Caco-2 (cell line): ENCODE results near the gene LRPPRC. TPM values are rescaled to one million over a fixed set of nuclear protein-coding genes. Genes with fewer than 3 reads are reported as not detected.

Source experiments
- BruUV-seq: library from RNA; stranded (reverse); fragments of 400-500 nt; replicated peaks from 2 replicates; lab custom pipeline; 2021; lab: Mats Ljungman, UMichigan
- CTCF ChIA-PET: fragments of 300-600 bp; sonication (Branson Sonifier 250); formaldehyde crosslinking; loops from one replicate; lab custom pipeline; 2022; ENCODE audit warnings: antibody characterized with exemption; lab: Charles Lee
- POLR2A ChIA-PET: fragments of 300-600 bp; sonication (Branson Sonifier 250); formaldehyde crosslinking; loops from one replicate; lab custom pipeline; 2022; ENCODE audit warnings: antibody characterized with exemption; lab: Charles Lee
- DNase-seq, 2 experiments: peaks; one replicate each; pipeline versions ENCODE4 v3.0.0 to v3.0.0-alpha.2; 2020 to 2022
- H3K27me3 ChIP-seq: replicated peaks from 2 replicates; pipeline ENCODE4 v1.6.0; 2011; ENCODE audit warnings: low read length; ENCODE audit not compliant: control insufficient read depth, insufficient read depth
- H3K36me3 ChIP-seq: 2 replicates; pipeline ENCODE4 v1.5.1; 2011; ENCODE audit warnings: low read length; ENCODE audit not compliant: control insufficient read depth, insufficient read depth
- H3K4me1 ChIP-seq: fragments of 250-450 bp; sonication (Bioruptor Pico); 2 replicates; pipeline ENCODE4 v1.5.1; 2020; ENCODE audit warnings: mild to moderate bottlenecking
- H3K4me3 ChIP-seq: 2 replicates; pipeline ENCODE4 v1.5.1; 2011; ENCODE audit warnings: low read depth, mild to moderate bottlenecking, control low read depth, low read length
- H3K9me3 ChIP-seq: fragments of 250-450 bp; sonication (Bioruptor Pico); 2 replicates; pipeline ENCODE4 v1.5.1; 2020; ENCODE audit warnings: mild to moderate bottlenecking, moderate library complexity
- H3K27ac Mint-ChIP-seq: one replicate; pipeline ENCODE4 v1.8.0; 2022; ENCODE audit warnings: mixed read lengths; ENCODE audit not compliant: unreplicated experiment
- H3K27me3 Mint-ChIP-seq: one replicate; pipeline ENCODE4 v1.8.0; 2022; ENCODE audit warnings: mixed read lengths; ENCODE audit not compliant: insufficient read depth, unreplicated experiment
- H3K36me3 Mint-ChIP-seq: one replicate; pipeline ENCODE4 v1.8.0; 2022; ENCODE audit warnings: mild to moderate bottlenecking, mixed read lengths; ENCODE audit not compliant: insufficient read depth, unreplicated experiment
- H3K4me1 Mint-ChIP-seq: one replicate; pipeline ENCODE4 v1.8.0; 2022; ENCODE audit warnings: low read depth, mixed read lengths; ENCODE audit not compliant: unreplicated experiment
- H3K4me3 Mint-ChIP-seq: one replicate; pipeline ENCODE4 v1.8.0; 2022; ENCODE audit warnings: mild to moderate bottlenecking, moderate library complexity, mixed read lengths; ENCODE audit not compliant: unreplicated experiment
- H3K9me3 Mint-ChIP-seq: one replicate; pipeline ENCODE4 v1.8.0; 2022; ENCODE audit warnings: mixed read lengths; ENCODE audit not compliant: unreplicated experiment
- CTCF ChIP-seq, 2 experiments: fragments of 200-600 bp in 1 of 2; IDR thresholded peaks; 1 replicate in 1 of 2; 2 replicates in 1 of 2; pipeline versions ENCODE4 v1.5.1 to v1.8.0; 2011 to 2022; ENCODE audit warnings: antibody characterized with exemption in 1 of 2, control low read depth in 1 of 2, inconsistent platforms in 1 of 2, low read depth in 1 of 2, low read length in 1 of 2, mild to moderate bottlenecking in 1 of 2, moderate library complexity in 1 of 2; ENCODE audit not compliant: insufficient read depth in 1 of 2, severe bottlenecking in 1 of 2, unreplicated experiment in 1 of 2
- intact Hi-C: fragments of 100-400 bp; cut with micrococcal nuclease; formaldehyde crosslinking; loops from one replicate; pipeline ENCODE4 v1.10.0; 2022; ENCODE audit not compliant: unreplicated experiment
- total RNA-seq: library from RNA; stranded (reverse); gene quantifications from 2 replicates; pipeline ENCODE4 v1.2.3, GENCODE V29; 2022

The LRPPRC gene
- total RNA-seq, 1 experiment from 2014 or later: 242 TPM

DNA sequence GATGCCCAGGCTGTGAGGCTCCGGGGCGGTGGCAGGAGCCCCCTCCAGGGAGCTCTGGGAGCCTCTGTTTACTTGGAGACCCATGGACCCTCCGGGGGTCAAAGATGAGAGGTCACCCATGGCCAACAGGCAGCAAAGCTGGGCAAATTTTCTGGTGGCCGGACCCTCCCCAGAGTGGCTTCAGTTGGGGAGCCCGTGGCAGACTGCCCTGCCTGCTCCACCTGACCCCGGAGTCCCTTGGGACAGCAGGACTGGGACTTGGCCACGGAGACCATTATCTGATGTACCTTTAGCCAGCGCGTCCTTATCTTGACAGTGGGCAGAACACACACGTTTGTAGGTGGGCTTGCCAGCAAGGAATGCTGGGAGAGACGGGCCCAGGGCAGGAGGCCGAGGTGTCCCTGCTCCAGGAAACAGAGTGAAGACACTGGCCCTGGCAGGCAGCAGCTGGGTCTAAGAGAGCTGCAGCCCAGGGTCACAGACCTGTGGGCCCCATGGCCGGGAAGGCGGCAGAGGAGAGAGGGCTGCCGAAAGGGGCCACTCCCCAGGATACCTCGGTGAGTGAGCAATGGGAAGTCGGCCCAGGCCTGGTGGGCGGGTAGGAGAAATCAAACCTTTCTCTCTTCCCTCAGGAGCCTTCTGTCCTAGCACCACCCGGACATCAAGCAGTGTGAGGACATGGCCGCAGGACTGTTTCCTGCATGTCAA, 157.1 kb downstream of the LRPPRC start, which contains the start of the genes ABCG5 and ABCG8:
ABCG5 (minus strand) TSS at position 280 of the 708 bp plus-strand sequence; CDS start at position 120, 160 bp downstream.
ABCG8 (plus strand) TSS at position 412 of the 708 bp plus-strand sequence; CDS start at position 495, 83 bp downstream.
- Mint-ChIP-seq H3K4me3 (no peak within 1 kb of the TSS), H3K36me3 (no peaks in the 10 kb centered on the region), H3K4me1 (no peaks in the 10 kb centered on the region), H3K27me3 (no peaks in the 10 kb centered on the region), H3K27ac (no peak within 1 kb of the TSS), H3K9me3 (no peaks in the 10 kb centered on the region)
- intact Hi-C loops: no loop called here
- Histone ChIP-seq H3K4me1 (no peaks in the 10 kb centered on the region), H3K36me3 (no peaks in the 10 kb centered on the region), H3K27me3 (no peaks in the 10 kb centered on the region), H3K4me3 (no peak within 1 kb of the TSS), H3K9me3 (no peaks in the 10 kb centered on the region)
- TF ChIP-seq CTCF (IDR thresholded peaks at IDR 0.05; ENCODE audit: insufficient read depth in 1 of 2, low read depth in 1 of 2, low read length in 1 of 2, severe bottlenecking in 1 of 2, unreplicated experiment in 1 of 2): no peak
- CTCF ChIA-PET: no interaction called here
- no peak for DNase-seq
- POLR2A ChIA-PET: no interaction called here
- BruUV-seq: no TSS peak

DNA sequence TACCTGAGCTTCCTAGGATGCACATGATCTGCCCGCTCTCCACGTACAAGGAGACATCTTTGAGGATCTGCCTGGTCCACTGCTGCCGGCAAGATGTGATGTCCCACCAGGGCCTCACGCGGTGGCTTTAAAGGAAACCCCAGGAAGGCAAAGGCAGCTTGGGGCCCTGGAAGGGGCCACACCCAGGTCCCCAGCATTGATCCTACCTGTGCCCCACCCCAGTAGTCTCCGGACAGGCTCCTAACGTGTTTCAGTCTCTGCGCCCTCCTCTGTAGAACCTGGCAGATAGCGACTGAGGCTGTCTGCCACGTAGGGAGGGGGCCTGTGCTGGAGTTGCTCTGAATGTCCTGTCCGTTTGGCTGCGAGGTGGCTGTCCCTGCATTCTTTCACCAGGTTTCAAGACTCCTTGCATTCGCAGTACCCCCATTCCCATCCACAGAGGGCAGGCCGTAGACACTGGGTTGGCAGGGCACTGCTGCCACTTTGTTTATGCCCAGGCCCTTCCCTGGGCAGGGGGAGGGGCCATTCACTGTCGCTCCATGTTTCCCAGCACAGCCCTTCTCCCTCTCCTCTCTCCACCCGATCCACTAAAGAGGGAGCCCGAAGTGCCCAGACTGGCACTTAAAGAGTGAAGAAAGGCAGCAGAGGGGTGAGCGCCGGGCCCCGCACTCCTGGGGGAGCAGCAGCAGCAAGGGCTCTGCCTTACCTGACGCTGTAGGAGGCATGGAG, 157.8 kb downstream of the LRPPRC start:
- ChIA-PET CTCF (no interaction called here), POLR2A (no interaction called here)
- TF ChIP-seq CTCF (IDR thresholded peaks at IDR 0.05; ENCODE audit: insufficient read depth in 1 of 2, low read depth in 1 of 2, low read length in 1 of 2, severe bottlenecking in 1 of 2, unreplicated experiment in 1 of 2): no peak
- Histone ChIP-seq H3K9me3 (no peaks in the 10 kb centered on the region), H3K4me3 (no peak overlapping the region), H3K27me3 (no peaks in the 10 kb centered on the region), H3K36me3 (no peaks in the 10 kb centered on the region), H3K4me1 (no peaks in the 10 kb centered on the region)
- Mint-ChIP-seq H3K27ac (no peak overlapping the region), H3K4me3 (no peak overlapping the region), H3K9me3 (no peaks in the 10 kb centered on the region), H3K36me3 (no peaks in the 10 kb centered on the region), H3K4me1 (no peaks in the 10 kb centered on the region), H3K27me3 (no peaks in the 10 kb centered on the region)
- no peak for DNase-seq
- BruUV-seq: no TSS peak
- intact Hi-C loops: no loop called here

DNA sequence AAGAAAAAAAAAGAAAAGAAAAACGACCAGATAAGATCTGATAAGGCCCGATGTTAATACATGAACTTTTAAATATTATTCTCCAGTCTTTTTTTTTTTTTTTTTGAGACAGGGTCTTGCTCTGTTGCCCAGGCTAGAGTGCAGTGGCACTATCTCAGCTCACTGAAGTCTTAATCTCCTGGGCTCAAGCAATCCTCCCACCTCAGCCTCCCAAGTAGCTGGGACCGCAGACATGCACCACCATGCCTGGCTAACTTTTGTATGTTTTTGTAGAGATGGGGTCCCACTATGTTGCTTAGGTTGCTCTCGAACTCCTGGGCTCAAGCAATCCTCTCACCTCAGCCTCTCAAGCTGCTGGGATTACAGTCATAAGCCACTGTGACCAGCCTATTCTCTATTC, 158.8 kb downstream of the LRPPRC start:
- intact Hi-C loops: no loop called here
- ChIA-PET CTCF (interaction anchor here (1.1 kb wide), 1 partner anchor 232 kb away, joined by 3 read pairs; no protein-coding TSS in a partner anchor), POLR2A (no interaction called here)
- no TSS peak for BruUV-seq
- Histone ChIP-seq H3K36me3 (no peaks in the 10 kb centered on the region), H3K4me3 (no peak overlapping the region), H3K27me3 (no peaks in the 10 kb centered on the region), H3K9me3 (no peaks in the 10 kb centered on the region), H3K4me1 (no peaks in the 10 kb centered on the region)
- no peak for DNase-seq
- H3K4me3 Mint-ChIP-seq: no peak overlapping the region
- no peaks in the 10 kb centered on the region for H3K9me3 Mint-ChIP-seq
- H3K27ac Mint-ChIP-seq: no peak overlapping the region
- H3K27me3 Mint-ChIP-seq: no peaks in the 10 kb centered on the region
- TF ChIP-seq CTCF (IDR thresholded peaks at IDR 0.05; ENCODE audit: insufficient read depth in 1 of 2, low read depth in 1 of 2, low read length in 1 of 2, severe bottlenecking in 1 of 2, unreplicated experiment in 1 of 2): no peak
- no peaks in the 10 kb centered on the region for H3K4me1 Mint-ChIP-seq
- no peaks in the 10 kb centered on the region for H3K36me3 Mint-ChIP-seq

Other genes with a start within 250 kb of the LRPPRC start
- gene DYNC2LI1, start 221.9 kb downstream of the LRPPRC start, total RNA-seq: 6.4 and 8.3 TPM in 2 replicates
- not detected in 2 replicates for gene ABCG5, start 157.2 kb downstream of the LRPPRC start, total RNA-seq
- gene ABCG8, start 157.0 kb downstream of the LRPPRC start, total RNA-seq: 0.12 TPM in 1 of 2 replicates, not detected in the other
- gene PPM1B, start 172.9 kb upstream of the LRPPRC start, total RNA-seq: 82.9 and 85.4 TPM in 2 replicates